ENCODE results near the gene ACP1. TPM values are rescaled to one million over a fixed set of nuclear protein-coding genes. Genes with fewer than 3 reads are reported as not detected.

Gene ACP1
- total and polyA plus RNA-seq, 9 donors: 59.1 to 89.0 (median 70.8) TPM

- H3K36me3 ChIP-seq: peaks cover 6% of the 10 kb centered on the region
- no peaks in the 10 kb centered on the region for H3K4me1 ChIP-seq (ENCODE audit: insufficient read depth)
- WGBS, 3 donors: 79 to 84% (median 79%) methylated on average over 6 of the region's 6 CpGs
- H3K27ac ChIP-seq: no peak overlapping the region
- no peak overlapping the region for H3K4me3 ChIP-seq
- no peak for DNase-seq
- no peak for TF ChIP-seq CTCF (IDR thresholded peaks at IDR 0.05)
- TF ChIP-seq POLR2A (IDR thresholded peaks at IDR 0.05): no peak
- no peak for TF ChIP-seq EP300 (IDR thresholded peaks at IDR 0.05)
- H3K9me3 ChIP-seq: no peaks in the 10 kb centered on the region
- intact Hi-C loops (cut with DNase I): no loop called here
- no peaks in the 10 kb centered on the region for H3K27me3 ChIP-seq
Measured at GRCh38 chr2:223971-224760, 40.6 kb upstream of the ACP1 start.

GRCh38 chr2:228115-228514 lies 36.6 kb upstream of the ACP1 start:
- 91 to 94% (median 93%) methylated on average over 9 of the region's 9 CpGs for WGBS, 3 donors
- Histone ChIP-seq H3K4me1 (ENCODE audit: insufficient read depth) (no peaks in the 10 kb centered on the region), H3K27me3 (no peaks in the 10 kb centered on the region), H3K27ac (no peak overlapping the region), H3K36me3 (peaks cover 6% of the 10 kb centered on the region), H3K9me3 (no peaks in the 10 kb centered on the region), H3K4me3 (no peak overlapping the region)
- intact Hi-C loops (cut with DNase I): no loop called here
- no peak for DNase-seq
- TF ChIP-seq POLR2A (IDR thresholded peaks at IDR 0.05): no peak
- no peak for TF ChIP-seq EP300 (IDR thresholded peaks at IDR 0.05)
- TF ChIP-seq CTCF (IDR thresholded peaks at IDR 0.05): no peak

- no peak overlapping the region for H3K27ac ChIP-seq
- H3K27me3 ChIP-seq: no peaks in the 10 kb centered on the region
- TF ChIP-seq CTCF (IDR thresholded peaks at IDR 0.05): no peak
- no peak for TF ChIP-seq EP300 (IDR thresholded peaks at IDR 0.05)
- no peak for TF ChIP-seq POLR2A (IDR thresholded peaks at IDR 0.05)
- intact Hi-C loops (cut with DNase I): no loop called here
- H3K4me3 ChIP-seq: no peak overlapping the region
- H3K4me1 ChIP-seq (ENCODE audit: insufficient read depth): no peaks in the 10 kb centered on the region
- 93 to 96% (median 95%) methylated on average over 8 of the region's 8 CpGs for WGBS, 3 donors
- no peaks in the 10 kb centered on the region for H3K9me3 ChIP-seq
- DNase-seq: no peak
- H3K36me3 ChIP-seq: peaks cover 6% of the 10 kb centered on the region
Measured at GRCh38 chr2:228518-229278, 36.0 kb upstream of the ACP1 start.

- no peak for TF ChIP-seq POLR2A (IDR thresholded peaks at IDR 0.05)
- TF ChIP-seq CTCF (IDR thresholded peaks at IDR 0.05): no peak
- no peak for TF ChIP-seq EP300 (IDR thresholded peaks at IDR 0.05)
- intact Hi-C loops (cut with DNase I): no loop called here
- Histone ChIP-seq H3K4me3 (no peak overlapping the region), H3K36me3 (peaks cover 3% of the 10 kb centered on the region), H3K4me1 (ENCODE audit: insufficient read depth) (no peaks in the 10 kb centered on the region), H3K27ac (no peak overlapping the region), H3K27me3 (no peaks in the 10 kb centered on the region), H3K9me3 (no peaks in the 10 kb centered on the region)
- WGBS, 3 donors: 73 to 85% (median 75%) methylated on average over 9 of the region's 9 CpGs
- no peak for DNase-seq
Measured at GRCh38 chr2:231521-232185, 33.1 kb upstream of the ACP1 start.
